NOMO-1 treated with dmso at 0.1 percent for 144 hours (cell line): Measurements from ENCODE around the gene SNX18.

ENCODE experiments used
- DNase-seq: peaks from one replicate; lab custom pipeline; 2025; ENCODE audit not compliant: unreplicated experiment; lab: John Stamatoyannopoulos, UW

SNX18 gene

DNA sequence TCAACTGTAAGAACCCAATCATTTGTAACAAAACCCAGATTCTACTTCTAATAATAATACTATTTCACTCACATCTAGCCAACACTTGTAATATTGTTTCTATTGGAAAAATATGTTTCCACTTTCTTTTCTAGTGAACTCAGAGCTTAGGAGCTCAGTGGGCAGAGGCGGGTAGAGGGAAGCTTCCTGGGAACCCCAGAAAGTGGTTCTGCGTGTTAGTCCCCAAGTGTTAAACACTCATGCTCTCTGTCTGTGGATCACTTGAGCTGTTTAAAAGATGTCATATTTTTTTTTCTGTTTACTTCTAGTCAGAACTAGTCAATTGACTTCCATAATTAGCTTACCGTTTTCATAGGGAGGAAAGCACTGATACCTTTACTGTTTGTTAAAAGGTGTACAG is 20.6 kb downstream of the SNX18 start:
- no peak for DNase-seq

- no peak for DNase-seq
Observed at GRCh38 chr5:54539001-54539400, 21.4 kb downstream of the SNX18 start.

DNA sequence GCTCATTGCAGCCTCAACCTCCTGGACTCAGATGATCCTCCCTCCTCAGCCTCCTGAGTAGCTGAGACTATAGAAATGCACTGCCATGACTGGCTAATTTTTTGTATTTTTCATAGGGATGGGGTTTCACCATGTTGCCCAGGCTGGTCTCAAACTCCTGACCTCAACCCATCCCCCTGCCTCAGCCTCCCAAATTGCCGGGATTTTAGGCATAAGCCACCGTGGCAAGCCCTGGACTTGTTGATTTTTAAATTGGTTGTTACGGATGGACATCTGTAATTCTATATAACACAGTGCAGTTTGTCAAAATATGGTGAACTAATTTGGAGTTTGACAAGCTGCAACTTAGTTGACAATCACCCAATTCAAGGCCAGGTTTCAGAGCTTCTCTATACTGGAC is 22.7 kb downstream of the SNX18 start:
- no peak for DNase-seq

GRCh38 chr5:54541823-54542783 is 24.5 kb downstream of the SNX18 start:
- no peak for DNase-seq

DNA sequence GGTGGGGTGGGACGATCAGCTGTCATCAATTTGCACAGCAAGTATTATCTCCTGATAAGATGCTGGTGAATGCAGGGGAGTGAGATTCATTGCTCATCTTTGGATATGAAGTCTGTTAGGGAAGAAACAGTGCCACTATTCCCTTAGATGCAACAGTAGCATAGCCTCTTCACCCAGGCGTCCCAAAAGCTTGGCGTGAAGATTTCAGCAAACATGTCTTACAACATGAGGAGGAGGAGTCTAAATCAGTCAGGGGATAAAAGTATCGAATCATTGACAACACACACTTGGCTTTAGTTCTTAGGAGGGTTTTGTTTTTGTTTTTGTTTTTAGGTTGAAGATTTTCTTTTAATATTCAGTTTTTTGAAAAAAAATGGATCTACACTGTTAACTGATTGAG is 26.5 kb downstream of the SNX18 start:
- no peak for DNase-seq

- no peak for DNase-seq
Observed at GRCh38 chr5:54545796-54546195, 28.2 kb downstream of the SNX18 start.

DNA sequence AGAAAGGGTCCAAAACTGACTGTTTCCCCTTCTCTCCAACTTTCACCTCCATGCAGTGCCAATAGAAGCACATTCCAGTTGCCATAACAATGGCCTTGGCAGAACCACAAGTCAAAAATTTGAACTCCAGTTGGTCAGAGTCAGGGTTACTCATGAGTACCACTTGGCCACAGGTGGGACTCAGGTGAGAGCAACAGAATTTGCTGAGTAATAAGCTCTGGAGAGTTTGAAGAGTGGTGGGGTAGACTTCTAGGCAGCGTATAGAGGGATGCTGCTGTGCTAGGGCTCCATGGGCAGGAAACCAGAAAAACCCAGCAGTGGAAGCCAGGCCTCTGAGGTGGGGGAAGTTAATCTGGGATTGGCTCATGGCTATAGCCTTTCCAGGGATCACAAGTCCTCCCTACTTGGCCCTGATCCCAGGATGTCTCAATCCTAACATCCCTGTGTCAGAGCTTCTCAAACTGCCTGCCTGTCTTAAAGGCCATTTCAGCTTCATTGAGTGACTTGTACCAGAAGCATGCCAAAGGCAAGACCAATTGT is 30.2 kb downstream of the SNX18 start:
- no peak for DNase-seq

DNA sequence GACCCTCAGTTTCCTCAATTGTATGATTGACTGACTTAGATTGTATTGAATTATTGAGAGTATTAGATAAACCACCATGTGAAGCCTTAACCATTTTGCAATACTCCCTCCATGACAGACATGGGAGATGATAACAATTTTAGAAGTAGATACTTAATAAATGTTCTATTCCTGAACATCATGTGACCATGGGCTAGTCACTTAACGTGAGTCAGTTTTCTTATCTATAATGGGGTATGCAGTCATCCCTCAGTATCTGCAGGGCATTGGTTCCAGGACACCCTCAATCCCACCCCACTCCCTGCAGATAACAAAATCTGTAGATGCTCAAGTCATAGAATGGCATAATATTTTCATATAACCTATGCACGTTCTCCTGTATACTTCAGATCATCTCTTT is 31.0 kb downstream of the SNX18 start:
- DNase-seq, result no peak

DNA sequence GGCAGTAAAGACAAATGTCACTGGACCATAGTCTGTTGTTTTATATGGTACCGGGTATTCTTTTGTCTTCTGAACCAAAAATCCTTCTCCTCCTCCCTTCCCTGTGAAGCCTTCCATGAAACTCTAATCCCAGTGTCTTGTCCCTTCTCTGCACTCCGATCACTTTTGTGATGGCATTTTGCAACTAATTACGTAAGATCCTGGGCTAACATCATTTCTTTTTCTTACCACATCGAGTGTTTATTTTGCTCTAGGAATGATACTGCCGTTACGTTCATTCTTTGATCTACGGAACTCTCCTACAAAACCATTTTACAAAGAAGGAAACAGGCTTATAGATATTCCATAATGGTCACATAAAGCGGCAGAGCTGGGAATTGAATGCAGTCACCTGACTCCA is 33.7 kb downstream of the SNX18 start:
- DNase-seq, result no peak

- no peak for DNase-seq
Observed at GRCh38 chr5:54551926-54552325, 34.4 kb downstream of the SNX18 start.

DNA sequence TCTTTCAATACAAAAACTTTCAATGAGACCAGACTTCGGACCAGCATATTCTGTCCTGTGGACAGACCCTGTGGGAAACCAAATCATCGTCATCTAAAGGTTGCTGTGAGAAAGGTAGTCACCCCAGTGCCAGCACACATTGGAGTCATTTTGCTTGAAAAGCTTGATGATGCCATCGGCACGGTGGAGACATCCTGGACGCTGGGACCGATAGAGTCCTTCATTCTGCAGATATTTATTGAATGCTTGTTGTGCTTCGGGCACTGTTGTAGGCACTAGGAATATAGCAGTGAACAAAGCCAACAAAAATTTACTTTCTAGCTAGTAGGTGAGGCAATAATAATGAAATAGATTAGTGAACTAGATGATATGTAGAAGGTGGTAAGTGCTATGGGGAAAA is 34.9 kb downstream of the SNX18 start:
- no peak for DNase-seq

GRCh38 chr5:54553659-54554207 is 36.2 kb downstream of the SNX18 start:
- no peak for DNase-seq

DNA sequence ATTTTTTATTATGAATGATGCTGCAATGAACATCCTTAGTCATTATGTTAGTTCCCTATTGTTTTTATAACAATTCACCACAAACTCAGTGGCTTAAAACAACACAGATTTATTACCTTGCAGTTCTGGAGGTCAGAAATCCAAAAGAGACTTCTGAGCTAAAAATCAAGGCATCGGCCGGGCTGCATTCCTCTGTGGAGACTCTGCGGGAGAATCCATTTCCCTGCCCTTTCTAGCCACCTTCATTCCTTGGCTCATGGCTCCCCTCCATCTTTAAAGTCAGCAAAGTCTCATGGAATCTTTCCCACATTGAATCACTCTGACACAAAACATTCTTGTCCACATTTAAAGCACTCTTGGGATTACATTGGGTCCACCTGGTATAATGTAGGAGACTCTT is 38.6 kb downstream of the SNX18 start:
- DNase-seq, result no peak

- no peak for DNase-seq
Observed at GRCh38 chr5:54558362-54558761, 40.8 kb downstream of the SNX18 start.

- no peak for DNase-seq
Observed at GRCh38 chr5:54561651-54562050, 44.1 kb downstream of the SNX18 start.

DNA sequence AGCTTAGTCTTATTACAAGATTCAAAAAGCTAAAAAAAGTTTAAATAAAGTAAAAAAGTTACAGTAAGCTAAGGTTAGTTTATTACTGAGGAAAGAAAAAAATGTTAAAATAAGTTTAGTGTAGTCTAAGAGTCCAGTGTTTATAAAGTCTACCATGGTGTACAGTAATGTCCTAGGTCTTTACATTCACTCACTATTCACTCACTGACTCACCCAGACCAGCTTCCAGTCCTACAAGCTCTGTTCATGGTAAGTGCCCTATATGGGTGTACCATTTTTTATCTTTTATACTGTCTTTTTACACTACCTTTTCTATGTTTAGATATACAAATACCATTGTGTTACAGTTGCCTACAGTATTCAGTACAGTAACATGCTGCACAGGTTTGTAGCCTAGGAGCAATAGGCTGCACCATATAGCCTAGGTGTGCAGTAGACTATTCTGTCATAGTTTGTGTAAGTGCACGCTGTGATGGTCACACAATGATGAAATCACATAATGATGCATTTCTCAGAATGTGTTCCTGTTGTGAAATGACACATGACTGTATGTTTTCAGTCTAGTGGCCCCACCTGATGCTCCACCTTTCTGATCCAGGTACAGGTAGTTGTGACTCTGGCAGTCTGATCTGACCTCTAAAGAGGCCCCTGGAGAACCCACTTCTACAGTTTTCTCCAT is 45.7 kb downstream of the SNX18 start:
- no peak for DNase-seq

GRCh38 chr5:54567996-54568395 is 50.4 kb downstream of the SNX18 start:
- no peak for DNase-seq

DNA sequence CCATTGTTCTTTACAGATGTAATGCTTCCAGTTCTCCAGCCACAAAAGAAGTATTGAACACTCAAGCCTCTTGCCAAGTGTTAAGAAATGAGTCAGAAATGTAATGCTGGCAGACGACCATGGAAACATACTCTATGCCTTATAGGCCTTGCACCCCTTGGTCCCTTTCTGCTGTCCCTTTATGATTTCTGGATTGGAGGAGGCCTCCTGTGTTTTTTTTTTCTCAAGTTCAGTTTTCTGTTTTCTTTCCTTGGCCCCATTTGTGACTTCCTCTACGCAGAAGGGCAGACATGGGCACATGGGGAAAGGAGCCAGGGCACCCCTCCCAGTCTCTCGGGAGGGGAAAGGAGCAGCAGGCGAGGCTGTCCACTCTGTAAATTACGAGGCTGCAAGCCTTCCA is 53.4 kb downstream of the SNX18 start:
- no peak for DNase-seq

DNA sequence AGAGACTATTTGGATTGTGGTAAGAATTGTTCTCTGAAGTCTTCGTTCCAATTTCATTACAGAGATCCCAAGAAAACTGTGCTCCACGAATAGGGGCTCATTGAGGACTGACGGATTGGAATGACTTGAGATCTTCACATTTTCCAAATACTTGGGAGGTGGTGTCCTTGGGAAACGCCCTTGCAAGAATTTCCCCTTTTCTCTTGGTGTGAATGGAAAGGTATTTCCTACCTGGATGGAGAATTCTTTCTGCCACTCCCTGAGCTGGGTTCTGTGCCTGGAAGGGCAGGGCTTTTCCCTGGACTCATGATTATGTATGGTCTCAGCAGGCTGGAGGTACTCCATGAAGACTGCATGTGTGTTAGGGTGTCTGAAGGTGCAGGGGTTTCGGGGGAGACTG is 53.9 kb downstream of the SNX18 start:
- no peak for DNase-seq

DNA sequence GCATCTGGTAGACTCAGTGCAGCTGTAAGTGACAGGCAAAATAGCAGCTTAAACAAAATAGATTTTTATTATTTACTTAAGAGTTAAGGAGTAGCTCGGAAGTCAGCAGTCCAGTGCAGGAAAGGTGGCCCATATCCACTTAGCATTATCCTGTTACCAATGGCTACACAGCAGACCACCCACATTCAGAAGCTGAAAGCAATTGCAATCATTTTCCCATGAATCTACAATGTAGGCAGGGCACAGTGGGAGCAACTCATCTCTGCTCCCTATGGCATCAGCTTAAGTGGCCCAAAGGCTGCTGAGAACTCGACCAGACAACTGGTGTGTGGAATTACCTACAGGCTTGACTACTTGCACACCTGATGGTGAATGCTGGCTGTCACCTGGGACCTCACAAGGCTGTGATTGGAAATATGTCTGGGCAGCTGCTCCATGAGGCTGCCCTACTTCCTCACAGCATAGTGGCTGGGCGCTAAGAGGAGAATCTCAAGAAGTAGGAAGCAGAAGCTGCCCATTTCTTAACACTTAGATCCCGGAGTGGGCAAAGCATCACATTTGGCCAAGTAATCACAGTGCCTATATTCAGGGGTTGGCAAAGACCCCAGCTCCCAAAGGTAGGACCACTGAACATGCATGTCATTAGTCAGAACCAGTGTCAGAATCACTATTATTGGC is 56.4 kb downstream of the SNX18 start:
- no peak for DNase-seq

GRCh38 chr5:54577528-54577927 is 60.0 kb downstream of the SNX18 start:
- DNase-seq, result no peak
